ENCODE data around the gene OLA1.
"Not testable (repeated sequence)": the region's sequence is repeated elsewhere in the genome, so short reads cannot be mapped to it uniquely, and the experiment has no call there.

Gene OLA1

GRCh38 chr2:174248187-174248997, at the start of gene OLA1:
Gene OLA1 (minus strand): TSS chr2:174248532. CDS start chr2:174246815, 1,717 bp downstream.
- peak; percentile 95 for DNase-seq

GRCh38 chr2:174292908-174293307, 44.6 kb upstream of the OLA1 start:
- no peak for DNase-seq

DNA sequence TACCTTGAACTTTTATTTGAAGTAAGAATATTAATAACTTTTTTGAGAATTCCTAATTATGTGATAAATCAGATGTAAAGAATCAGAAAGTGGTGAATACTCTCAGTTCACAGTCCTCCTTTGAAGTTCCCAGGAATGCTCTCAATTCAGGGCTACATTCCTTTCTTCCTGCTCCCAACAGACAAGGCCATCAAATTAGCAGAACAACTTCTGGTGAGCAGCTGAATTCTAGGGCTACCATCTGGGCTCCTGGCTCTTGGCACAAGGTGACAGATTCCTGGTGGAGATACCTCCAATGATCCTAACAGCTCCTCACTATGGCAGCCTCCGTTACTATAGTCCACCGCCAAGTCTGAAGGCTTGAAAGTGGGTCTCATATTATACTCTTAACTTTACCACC, 37.8 kb upstream of the OLA1 start:
- no peak for DNase-seq

DNA sequence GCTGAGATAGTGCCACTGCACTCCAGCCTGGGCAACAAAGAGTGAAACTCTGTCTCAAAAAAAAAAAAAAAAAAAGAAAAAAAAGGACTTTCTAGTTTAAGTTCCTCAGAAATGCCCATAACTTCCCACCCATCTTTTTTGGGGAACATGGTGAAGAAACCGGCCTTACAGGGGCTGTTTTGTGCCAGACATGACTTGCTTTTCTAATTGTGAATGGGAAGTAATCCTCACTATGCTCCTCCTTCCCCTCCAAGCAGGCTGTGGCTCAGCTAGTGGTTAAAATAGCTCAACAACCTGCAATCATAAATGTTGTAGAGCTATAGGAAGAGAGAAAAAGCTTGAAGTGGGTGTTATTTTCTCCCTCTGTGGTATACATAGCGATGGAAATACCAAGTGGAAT, 34.1 kb upstream of the OLA1 start:
- DNase-seq, result no peak

GRCh38 chr2:174281736-174282135, 33.4 kb upstream of the OLA1 start:
- DNase-seq, result no peak

GRCh38 chr2:174280596-174280995, 32.3 kb upstream of the OLA1 start:
- DNase-seq, result no peak

DNA sequence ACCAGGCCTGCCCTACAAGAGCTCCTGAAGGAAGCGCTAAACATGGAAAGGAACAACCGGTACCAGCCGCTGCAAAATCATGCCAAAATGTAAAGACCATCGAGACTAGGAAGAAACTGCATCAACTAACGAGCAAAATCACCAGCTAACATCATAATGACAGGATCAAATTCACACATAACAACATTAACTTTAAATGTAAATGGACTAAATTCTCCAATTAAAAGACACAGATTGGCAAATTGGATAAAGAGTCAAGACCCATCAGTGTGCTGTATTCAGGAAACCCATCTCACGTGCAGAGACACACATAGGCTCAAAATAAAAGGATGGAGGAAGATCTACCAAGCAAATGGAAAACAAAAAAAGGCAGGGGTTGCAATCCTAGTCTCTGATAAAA, 21.9 kb upstream of the OLA1 start:
- not testable (repeated sequence) for DNase-seq

DNA sequence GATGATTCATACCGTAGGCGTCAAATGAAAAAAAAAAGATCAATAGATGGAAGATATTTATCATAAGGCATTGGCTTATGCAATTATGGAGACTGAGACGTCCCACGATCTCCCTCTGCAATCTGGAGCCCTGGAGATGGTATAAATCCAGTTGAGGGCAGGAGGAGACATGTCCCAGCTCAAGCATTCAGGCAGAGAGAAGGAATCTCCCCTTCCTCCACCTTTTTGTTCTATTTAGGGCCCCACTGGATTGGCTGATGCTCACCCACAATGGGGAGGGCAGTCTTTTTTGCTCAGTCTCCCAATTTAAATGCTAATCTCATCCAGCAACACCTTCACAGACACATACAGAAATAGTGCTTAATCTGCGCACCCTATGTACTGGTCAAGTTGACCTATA, 18.0 kb upstream of the OLA1 start:
- no peak for DNase-seq

DNA sequence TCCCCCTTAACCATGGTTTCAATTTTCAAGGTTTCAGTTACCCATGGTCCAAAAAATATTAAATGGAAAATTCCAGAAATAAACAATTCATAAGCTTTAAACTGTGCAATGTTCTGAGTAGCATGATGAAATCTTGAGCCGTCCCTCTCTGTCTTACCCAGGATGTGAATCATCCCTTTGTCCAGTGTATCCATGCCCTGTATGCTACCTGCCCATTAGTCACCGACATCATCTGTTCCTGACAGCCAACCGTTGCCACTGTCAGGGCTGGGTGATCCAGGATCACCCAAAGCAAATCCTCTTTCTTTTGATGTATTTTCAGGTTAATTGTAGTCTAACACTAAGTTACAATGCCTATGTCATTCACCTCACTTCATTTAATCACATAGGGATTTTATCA, 15.7 kb upstream of the OLA1 start:
- peak; percentile 87 for DNase-seq

DNA sequence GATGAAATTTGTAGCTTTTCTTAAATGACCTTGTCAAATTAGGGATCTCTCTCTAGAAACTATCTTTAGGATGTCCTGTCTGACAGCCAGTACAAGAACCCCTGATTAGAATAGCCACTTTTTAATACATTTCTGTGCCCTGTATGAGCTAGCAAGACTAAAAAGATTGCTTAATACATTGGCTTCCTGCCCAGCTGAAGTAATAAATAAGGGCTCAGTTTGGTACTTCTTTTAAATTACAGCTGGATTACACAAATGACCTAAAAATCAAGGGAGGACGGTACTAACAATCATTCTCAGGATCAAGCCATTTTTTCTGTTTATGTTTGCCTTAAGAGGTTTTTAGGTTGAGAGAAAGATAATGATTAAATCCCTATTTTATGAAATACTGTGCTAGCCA, 11.6 kb upstream of the OLA1 start:
- peak; percentile 66 for DNase-seq

GRCh38 chr2:174254267-174254666, 5.9 kb upstream of the OLA1 start:
- no peak for DNase-seq

- no peak for DNase-seq
These were observed 763 bp upstream of the OLA1 start for GRCh38 chr2:174248998-174249592.

DNA sequence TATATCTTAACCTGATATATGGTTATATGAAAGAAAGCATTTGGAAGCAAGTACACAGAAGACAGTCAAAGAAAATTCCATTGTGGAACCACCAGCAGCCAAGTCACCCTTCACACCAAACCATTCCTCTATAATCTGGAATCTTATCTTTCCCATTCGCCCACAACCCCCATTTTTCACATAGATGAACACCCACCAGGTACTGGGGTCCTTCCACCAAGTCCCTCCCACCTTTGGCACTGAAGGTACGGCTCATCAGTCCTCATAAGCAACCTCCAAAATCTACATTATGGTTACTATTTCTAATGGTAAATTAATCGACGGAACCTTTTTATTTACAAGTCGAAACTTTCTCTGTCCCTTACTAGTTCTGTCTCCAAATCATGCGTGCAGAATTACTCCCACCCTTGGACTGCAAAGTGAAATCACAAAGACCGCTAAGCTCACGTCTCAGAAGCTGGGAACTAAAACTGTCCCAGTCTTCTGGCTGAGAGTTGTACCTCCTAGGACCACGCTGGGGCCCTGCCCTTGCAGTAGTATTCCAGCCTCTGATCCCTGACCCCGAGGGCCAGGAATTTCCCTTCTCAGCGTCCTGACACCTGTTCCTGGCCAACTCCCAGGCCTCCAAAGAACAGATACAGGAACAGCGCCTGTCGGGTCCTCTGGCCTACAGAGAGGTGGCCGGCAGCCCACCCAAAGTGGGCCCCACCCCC, 702 bp downstream of the OLA1 start:
- peak; percentile 5 for DNase-seq

GRCh38 chr2:174246944-174247381, 1.4 kb downstream of the OLA1 start:
- DNase-seq, result no peak

DNA sequence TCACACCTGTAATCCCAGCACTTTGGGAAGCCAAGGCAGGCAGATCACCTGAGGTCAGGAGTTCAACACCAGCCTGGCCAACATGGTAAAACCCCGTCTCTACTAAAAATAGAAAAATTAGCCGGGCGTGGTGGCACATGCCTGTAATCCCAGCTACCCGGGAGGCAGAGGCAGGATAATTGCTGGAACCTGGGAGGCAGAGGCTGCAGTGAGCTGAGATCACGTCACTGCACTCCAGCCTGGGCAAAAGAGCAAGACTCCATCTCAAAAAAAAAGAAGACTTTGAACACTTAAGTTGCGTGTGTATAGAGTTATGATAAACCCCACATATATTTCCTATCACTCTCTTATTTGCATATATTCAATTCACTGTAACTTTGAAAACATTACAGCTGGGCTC, 2.7 kb downstream of the OLA1 start:
- DNase-seq, result not testable (repeated sequence)

GRCh38 chr2:174245065-174245464, 3.3 kb downstream of the OLA1 start:
- DNase-seq, result no peak

GRCh38 chr2:174243812-174244211, 4.5 kb downstream of the OLA1 start:
- DNase-seq, result no peak

DNA sequence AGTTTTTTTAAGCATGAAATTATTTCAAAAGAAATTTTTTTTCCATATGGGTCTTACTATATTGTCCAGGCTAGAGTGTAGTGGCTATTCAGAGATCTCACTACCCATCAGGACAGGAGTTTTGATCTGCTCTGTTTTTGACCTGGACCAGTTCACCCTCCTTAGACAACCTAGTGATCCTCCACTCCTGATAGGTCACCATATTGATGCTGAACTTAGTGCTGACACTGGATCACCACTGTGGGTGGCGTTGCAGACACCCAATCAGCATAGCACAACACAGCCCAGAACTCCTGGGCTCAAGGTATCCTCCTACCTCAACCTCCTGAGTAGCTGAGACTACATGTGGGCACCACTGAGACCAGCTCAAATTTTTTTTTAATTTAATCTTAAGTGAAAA, 8.2 kb downstream of the OLA1 start:
- no peak for DNase-seq

DNA sequence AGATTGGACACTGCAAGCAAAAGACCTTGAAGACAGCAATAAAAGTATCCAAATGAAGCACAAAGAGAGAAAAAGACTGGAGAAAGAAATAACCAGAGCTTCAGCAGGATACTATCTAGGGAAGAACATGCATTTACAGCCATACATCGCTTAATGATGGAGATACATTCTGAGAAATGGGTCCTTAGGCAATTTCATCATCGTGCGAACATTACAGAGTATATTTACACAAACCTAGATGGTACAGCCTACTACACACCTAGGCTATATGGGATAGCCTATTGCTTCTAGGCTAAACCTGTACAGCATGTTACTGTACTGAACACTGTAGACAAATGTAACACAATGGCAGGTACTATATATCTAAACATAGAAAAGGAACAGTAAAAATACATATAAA, 11.9 kb downstream of the OLA1 start:
- no peak for DNase-seq

DNA sequence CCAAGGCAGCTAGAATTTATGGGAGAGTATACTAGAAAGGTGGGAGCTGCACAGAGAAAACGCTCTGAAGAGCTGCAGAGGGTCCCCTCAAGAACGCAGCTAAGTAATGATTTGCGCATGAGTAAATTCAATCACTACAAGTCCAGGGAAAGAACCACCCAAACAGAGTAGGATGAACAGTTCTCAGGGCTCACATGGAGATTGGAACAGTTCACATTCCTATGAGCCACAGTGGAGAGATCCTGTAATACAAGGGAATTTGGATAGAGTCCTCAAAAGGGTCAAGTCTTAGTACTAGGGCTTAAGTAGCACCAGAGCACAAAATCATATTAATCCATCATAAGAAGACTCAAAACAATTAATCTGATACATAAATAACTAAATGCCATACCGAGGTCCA, 12.7 kb downstream of the OLA1 start:
- DNase-seq, result peak; percentile 15

DNA sequence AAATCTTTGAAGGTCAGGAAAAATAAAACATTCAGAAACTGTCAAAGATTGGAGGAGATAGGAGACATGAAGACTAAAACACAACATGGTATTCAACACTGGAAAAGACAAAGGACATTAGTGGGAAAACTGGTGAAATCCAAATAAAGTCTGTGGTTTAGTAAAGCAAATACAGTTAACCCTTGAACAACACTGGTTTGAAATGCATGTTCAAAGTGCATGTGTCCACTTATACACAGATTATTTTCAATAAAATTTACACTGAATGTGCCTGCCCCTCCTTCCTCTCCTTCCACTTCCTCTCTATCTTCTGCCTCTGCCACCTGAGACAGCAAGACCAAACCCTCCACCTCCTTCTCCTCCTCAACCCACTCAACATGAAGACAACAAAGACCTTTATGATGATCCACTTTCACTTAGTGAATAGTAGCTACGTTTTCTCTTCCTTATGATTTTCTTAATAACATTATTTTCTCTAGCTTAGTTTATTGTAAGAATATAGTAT, 14.5 kb downstream of the OLA1 start:
- no peak for DNase-seq

DNA sequence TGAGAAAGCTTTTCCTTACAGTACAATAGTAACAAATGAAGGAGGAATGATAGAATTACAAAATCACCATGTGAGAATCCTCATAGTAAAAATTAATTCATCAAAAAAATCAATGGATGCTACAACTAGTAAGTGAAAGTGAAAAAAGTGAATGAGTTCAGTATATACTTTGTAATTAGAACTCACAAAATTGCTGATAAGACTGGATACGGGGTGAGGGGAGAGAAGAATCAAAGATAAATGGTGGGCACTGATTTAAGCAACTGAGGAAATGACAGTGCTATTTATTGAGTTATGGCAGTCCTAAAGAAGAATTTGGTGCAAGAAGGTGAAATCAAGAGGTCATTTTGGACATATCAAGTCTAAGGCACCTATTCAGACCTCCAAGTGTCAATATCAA, 20.6 kb downstream of the OLA1 start:
- DNase-seq, result no peak

GRCh38 chr2:174224665-174225288, 23.6 kb downstream of the OLA1 start:
- no peak for DNase-seq
